ENCODE data around the gene NLRP14. TPM values are rescaled to one million over a fixed set of nuclear protein-coding genes. Genes with fewer than 3 reads are reported as not detected.

Gene NLRP14
- total RNA-seq: under 0.01 and 0.19 TPM in 2 replicates

GRCh38 chr11:7020183-7020917, at the start of gene NLRP14, which contains the start of gene ZNF214:
NLRP14 (plus strand) TSS chr11:7020479; CDS start chr11:7038587, 18,108 bp downstream.
ZNF214 (minus strand) TSS chr11:7020346; CDS start chr11:7002835, 17,511 bp downstream.

GRCh38 chr11:7088921-7089320, 68.6 kb downstream of the NLRP14 start, which contains the start of gene RBMXL2:
RBMXL2 (plus strand) TSS chr11:7088998; CDS start chr11:7089121, 123 bp downstream.

Other genes with a start within 250 kb of the NLRP14 start
- under 0.01 and 0.28 TPM in 2 replicates for gene OR2AG2, start 248.5 kb upstream of the NLRP14 start, total RNA-seq
- not detected in 2 replicates for gene OR2AG1, start 237.5 kb upstream of the NLRP14 start, total RNA-seq
- 0.19 and 0.28 TPM in 2 replicates for gene OR6A2, start 220.8 kb upstream of the NLRP14 start, total RNA-seq
- gene OR10A5, start 174.8 kb upstream of the NLRP14 start, total RNA-seq: not detected in 2 replicates
- not detected in 2 replicates for gene OR10A2, start 157.4 kb upstream of the NLRP14 start, total RNA-seq
- not detected in 2 replicates for gene OR10A4, start 143.9 kb upstream of the NLRP14 start, total RNA-seq
- 0.28 and 0.38 TPM in 2 replicates for gene OR2D2, start 128.0 kb upstream of the NLRP14 start, total RNA-seq
- not detected in 2 replicates for gene OR2D3, start 99.5 kb upstream of the NLRP14 start, total RNA-seq
- 6.8 and 7.1 TPM in 2 replicates for gene ZNF215, start 94.1 kb upstream of the NLRP14 start, total RNA-seq
- gene ZNF214, start 133 bp upstream of the NLRP14 start, total RNA-seq: 3.1 and 3.9 TPM in 2 replicates
- under 0.01 TPM in 1 of 2 replicates, not detected in the other for gene RBMXL2, start 68.5 kb downstream of the NLRP14 start, total RNA-seq
- gene SYT9, start 231.4 kb downstream of the NLRP14 start, total RNA-seq: under 0.01 TPM in 1 of 2 replicates, not detected in the other

Measured in regular cardiac myocyte (primary cell).